ENCODE results near the gene PAQR4.
"Not testable (repeated sequence)": the region's sequence is repeated elsewhere in the genome, so short reads cannot be mapped to it uniquely, and the experiment has no call there.

DNA sequence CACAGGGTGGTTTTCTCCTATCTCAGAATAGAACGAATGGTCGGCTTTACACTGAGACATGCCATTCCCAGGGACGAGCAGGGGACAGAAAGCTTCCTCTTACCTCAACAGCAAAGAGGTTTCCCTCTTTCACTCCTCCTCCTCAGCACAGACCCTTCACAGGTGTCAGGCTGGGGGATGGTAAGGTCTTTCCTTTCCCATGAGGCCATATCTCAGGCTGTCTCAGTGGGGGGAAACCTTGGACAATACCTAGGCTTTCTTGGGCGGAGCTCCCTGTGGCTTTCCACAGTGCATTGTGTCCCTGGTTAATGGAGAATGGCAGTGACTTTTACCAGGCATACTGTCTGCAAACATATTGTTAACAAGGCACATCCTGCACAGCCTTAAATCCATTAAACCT, 41.0 kb upstream of the PAQR4 start:
- TF ChIP-seq, protein P1, sequence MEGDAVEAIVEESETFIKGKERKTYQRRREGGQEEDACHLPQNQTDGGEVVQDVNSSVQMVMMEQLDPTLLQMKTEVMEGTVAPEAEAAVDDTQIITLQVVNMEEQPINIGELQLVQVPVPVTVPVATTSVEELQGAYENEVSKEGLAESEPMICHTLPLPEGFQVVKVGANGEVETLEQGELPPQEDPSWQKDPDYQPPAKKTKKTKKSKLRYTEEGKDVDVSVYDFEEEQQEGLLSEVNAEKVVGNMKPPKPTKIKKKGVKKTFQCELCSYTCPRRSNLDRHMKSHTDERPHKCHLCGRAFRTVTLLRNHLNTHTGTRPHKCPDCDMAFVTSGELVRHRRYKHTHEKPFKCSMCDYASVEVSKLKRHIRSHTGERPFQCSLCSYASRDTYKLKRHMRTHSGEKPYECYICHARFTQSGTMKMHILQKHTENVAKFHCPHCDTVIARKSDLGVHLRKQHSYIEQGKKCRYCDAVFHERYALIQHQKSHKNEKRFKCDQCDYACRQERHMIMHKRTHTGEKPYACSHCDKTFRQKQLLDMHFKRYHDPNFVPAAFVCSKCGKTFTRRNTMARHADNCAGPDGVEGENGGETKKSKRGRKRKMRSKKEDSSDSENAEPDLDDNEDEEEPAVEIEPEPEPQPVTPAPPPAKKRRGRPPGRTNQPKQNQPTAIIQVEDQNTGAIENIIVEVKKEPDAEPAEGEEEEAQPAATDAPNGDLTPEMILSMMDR (IDR thresholded peaks at IDR 0.05) = not testable (repeated sequence)
- not testable (repeated sequence) for TF ChIP-seq ZFP36 (IDR thresholded peaks at IDR 0.05; ENCODE audit: borderline replicate concordance, partially characterized antibody); POLR2A (IDR thresholded peaks at IDR 0.05; ENCODE audit: low read length); CBX2 (IDR thresholded peaks at IDR 0.05; ENCODE audit: borderline replicate concordance, low read depth); EHMT2 (IDR thresholded peaks at IDR 0.05; ENCODE audit: low read depth); RFX5 (IDR thresholded peaks at IDR 0.05); EP300 (IDR thresholded peaks at IDR 0.05); BHLHE40 (IDR thresholded peaks at IDR 0.05; ENCODE audit: low read depth, low read length); CEBPB (IDR thresholded peaks at IDR 0.05)
- TF ChIP-seq, protein P2, sequence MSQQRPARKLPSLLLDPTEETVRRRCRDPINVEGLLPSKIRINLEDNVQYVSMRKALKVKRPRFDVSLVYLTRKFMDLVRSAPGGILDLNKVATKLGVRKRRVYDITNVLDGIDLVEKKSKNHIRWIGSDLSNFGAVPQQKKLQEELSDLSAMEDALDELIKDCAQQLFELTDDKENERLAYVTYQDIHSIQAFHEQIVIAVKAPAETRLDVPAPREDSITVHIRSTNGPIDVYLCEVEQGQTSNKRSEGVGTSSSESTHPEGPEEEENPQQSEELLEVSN (IDR thresholded peaks at IDR 0.05; ENCODE audit: borderline replicate concordance, low read depth) = not testable (repeated sequence)
- TF ChIP-seq, protein P3, sequence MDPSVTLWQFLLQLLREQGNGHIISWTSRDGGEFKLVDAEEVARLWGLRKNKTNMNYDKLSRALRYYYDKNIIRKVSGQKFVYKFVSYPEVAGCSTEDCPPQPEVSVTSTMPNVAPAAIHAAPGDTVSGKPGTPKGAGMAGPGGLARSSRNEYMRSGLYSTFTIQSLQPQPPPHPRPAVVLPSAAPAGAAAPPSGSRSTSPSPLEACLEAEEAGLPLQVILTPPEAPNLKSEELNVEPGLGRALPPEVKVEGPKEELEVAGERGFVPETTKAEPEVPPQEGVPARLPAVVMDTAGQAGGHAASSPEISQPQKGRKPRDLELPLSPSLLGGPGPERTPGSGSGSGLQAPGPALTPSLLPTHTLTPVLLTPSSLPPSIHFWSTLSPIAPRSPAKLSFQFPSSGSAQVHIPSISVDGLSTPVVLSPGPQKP (IDR thresholded peaks at IDR 0.05; ENCODE audit: low read depth, low read length) = not testable (repeated sequence)
- TF ChIP-seq, protein P4, sequence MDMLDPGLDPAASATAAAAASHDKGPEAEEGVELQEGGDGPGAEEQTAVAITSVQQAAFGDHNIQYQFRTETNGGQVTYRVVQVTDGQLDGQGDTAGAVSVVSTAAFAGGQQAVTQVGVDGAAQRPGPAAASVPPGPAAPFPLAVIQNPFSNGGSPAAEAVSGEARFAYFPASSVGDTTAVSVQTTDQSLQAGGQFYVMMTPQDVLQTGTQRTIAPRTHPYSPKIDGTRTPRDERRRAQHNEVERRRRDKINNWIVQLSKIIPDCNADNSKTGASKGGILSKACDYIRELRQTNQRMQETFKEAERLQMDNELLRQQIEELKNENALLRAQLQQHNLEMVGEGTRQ (IDR thresholded peaks at IDR 0.05) = not testable (repeated sequence)
- TF ChIP-seq, protein P5, sequence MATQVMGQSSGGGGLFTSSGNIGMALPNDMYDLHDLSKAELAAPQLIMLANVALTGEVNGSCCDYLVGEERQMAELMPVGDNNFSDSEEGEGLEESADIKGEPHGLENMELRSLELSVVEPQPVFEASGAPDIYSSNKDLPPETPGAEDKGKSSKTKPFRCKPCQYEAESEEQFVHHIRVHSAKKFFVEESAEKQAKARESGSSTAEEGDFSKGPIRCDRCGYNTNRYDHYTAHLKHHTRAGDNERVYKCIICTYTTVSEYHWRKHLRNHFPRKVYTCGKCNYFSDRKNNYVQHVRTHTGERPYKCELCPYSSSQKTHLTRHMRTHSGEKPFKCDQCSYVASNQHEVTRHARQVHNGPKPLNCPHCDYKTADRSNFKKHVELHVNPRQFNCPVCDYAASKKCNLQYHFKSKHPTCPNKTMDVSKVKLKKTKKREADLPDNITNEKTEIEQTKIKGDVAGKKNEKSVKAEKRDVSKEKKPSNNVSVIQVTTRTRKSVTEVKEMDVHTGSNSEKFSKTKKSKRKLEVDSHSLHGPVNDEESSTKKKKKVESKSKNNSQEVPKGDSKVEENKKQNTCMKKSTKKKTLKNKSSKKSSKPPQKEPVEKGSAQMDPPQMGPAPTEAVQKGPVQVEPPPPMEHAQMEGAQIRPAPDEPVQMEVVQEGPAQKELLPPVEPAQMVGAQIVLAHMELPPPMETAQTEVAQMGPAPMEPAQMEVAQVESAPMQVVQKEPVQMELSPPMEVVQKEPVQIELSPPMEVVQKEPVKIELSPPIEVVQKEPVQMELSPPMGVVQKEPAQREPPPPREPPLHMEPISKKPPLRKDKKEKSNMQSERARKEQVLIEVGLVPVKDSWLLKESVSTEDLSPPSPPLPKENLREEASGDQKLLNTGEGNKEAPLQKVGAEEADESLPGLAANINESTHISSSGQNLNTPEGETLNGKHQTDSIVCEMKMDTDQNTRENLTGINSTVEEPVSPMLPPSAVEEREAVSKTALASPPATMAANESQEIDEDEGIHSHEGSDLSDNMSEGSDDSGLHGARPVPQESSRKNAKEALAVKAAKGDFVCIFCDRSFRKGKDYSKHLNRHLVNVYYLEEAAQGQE (IDR thresholded peaks at IDR 0.05) = not testable (repeated sequence)
